T-helper 1 cell (primary cell): ENCODE measurements around the gene MMP11.
"Not testable (repeated sequence)": the region's sequence is repeated elsewhere in the genome, so short reads cannot be mapped to it uniquely, and the experiment has no call there.

Experiments
- DNase-seq, 5 donors: peaks; one replicate each; pipeline ENCODE4 v3.0.0-alpha.2; 2012 to 2020
- total RNA-seq, 4 donors: gene quantifications; one replicate each; lab custom pipeline; 2026; lab: John Stamatoyannopoulos, UW

Gene MMP11
- 1.1 to 2.4 (median 2.1) reads per million in 4 donors for total RNA-seq

GRCh38 chr22:23772649-23773473, at the start of gene MMP11:
MMP11 (plus strand) TSS chr22:23772849; CDS start chr22:23772871, 22 bp downstream.
- DNase-seq = peak; percentile 28 to 55 (median 35)

GRCh38 chr22:23728108-23728507, 44.5 kb upstream of the MMP11 start:
- not testable (repeated sequence) for DNase-seq

GRCh38 chr22:23737696-23738095, 35.0 kb upstream of the MMP11 start:
- no peak for DNase-seq

GRCh38 chr22:23742505-23743264, 30.0 kb upstream of the MMP11 start:
- DNase-seq = no peak

- DNase-seq = no peak
These were observed 29.3 kb upstream of the MMP11 start for GRCh38 chr22:23743303-23743705.

- no peak for DNase-seq
These were observed 28.6 kb upstream of the MMP11 start for GRCh38 chr22:23744001-23744400.

GRCh38 chr22:23744485-23744884, 28.2 kb upstream of the MMP11 start:
- no peak for DNase-seq

- no peak for DNase-seq
These were observed 26.9 kb upstream of the MMP11 start for GRCh38 chr22:23745791-23746190.

- DNase-seq = no peak
These were observed 22.8 kb upstream of the MMP11 start for GRCh38 chr22:23749841-23750301.

GRCh38 chr22:23750367-23750713, 22.3 kb upstream of the MMP11 start:
- no peak for DNase-seq

- DNase-seq = peak; percentile 74 to 88 (median 81)
These were observed 21.8 kb upstream of the MMP11 start, which contains the start of gene ZNF70 for GRCh38 chr22:23750714-23751440. ZNF70 (minus strand) TSS chr22:23751112; CDS start chr22:23745140, 5,972 bp downstream.

- DNase-seq = no peak
These were observed 21.1 kb upstream of the MMP11 start for GRCh38 chr22:23751441-23751996.

GRCh38 chr22:23752090-23752691, 20.5 kb upstream of the MMP11 start:
- no peak for DNase-seq

- DNase-seq = no peak
These were observed 19.9 kb upstream of the MMP11 start for GRCh38 chr22:23752750-23753149.

- no peak for DNase-seq
These were observed 19.3 kb upstream of the MMP11 start for GRCh38 chr22:23753385-23753784.

- no peak for DNase-seq
These were observed 18.3 kb upstream of the MMP11 start, which contains the start of gene VPREB3 for GRCh38 chr22:23754220-23754919. VPREB3 (minus strand) TSS chr22:23754425; CDS start chr22:23754363, 62 bp downstream.

- no peak for DNase-seq
These were observed 17.5 kb upstream of the MMP11 start for GRCh38 chr22:23754980-23755636.

- no peak for DNase-seq
These were observed 16.9 kb upstream of the MMP11 start for GRCh38 chr22:23755711-23756110.

GRCh38 chr22:23756891-23757290, 15.8 kb upstream of the MMP11 start:
- DNase-seq = no peak

- no peak for DNase-seq
These were observed 13.1 kb upstream of the MMP11 start for GRCh38 chr22:23759566-23759965.

- no peak for DNase-seq
These were observed 12.6 kb upstream of the MMP11 start for GRCh38 chr22:23760056-23760455.
